ENCODE measurements around the gene ZNF532.
"Not testable (repeated sequence)": the region's sequence is repeated elsewhere in the genome, so short reads cannot be mapped to it uniquely, and the experiment has no call there.

Gene ZNF532

DNA sequence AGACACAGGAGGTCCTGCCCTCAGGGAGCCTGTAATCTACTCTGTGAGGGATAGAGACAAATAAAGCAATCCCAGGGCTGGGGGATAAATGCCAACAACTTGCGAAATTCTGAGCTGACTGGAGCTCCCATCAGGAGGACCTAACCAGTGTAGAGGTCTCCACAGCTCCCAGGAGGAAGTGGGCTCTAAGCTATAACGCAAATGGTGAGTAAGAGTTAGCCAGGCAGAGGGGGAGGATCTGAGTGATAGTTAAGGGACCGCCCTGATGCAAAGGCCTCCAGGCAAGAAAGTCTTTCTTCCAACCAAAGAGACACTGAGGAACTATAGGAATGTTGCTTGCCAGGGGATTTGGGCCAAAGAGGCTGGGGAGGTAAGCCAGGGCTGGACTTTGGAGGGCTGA lies 16.0 kb upstream of the ZNF532 start:
- DNase-seq = no peak

DNA sequence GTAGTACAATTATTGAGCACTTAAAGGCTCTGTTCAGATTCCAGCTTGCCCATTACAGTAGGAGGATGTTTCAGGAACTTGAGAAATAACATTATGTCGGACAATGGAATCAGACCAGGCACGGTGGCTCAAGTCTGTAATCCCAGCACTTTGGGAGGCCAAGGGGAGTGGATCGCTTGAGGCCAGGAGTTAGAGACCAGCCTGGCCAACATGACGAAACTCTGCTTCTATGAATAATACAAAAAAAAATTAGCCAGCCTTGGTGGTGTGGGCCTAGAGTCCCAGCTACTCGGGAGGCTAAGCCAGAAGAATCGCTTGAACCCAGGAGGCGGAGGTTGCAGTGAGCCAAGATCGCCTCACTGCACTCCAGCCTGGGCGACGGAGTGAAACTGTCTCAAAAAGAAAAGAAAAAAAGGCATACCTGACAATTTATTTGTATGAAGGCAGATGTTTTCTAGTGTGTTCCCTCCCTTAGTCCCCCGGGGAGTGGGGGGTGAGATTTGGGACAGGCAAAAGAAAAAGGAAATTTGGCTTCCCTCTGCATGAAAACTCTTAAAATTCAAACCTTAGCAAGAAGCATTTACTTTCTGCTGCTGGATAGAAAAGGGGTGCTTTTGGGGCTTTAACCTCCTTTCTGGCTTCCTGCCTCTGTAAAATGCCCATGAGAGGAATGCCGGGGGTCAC lies 13.7 kb upstream of the ZNF532 start:
- no peak for DNase-seq

GRCh38 chr18:58851856-58852255 lies 12.8 kb upstream of the ZNF532 start:
- no peak for DNase-seq

- no peak for DNase-seq
Observed at GRCh38 chr18:58852629-58853028, 12.0 kb upstream of the ZNF532 start.

DNA sequence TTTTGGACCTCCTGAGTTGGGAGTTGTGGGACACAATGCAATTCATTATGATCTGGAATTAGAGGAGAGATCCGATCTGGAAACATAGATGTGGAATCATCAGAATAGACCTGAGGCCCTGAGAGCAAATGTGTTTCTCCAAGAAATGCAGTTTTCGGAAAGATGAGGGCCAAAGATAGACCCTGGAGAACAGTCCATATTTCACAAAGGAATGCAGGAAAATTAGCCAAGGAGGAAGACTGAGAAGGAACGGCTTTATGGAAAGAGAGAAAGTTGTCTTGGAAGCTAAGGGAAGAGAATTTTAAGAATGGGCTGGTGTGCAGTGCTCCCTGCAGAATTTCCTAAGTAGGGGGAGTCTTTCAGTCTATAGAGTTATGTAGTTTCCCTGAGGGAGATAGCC lies 11.1 kb upstream of the ZNF532 start:
- DNase-seq = no peak

DNA sequence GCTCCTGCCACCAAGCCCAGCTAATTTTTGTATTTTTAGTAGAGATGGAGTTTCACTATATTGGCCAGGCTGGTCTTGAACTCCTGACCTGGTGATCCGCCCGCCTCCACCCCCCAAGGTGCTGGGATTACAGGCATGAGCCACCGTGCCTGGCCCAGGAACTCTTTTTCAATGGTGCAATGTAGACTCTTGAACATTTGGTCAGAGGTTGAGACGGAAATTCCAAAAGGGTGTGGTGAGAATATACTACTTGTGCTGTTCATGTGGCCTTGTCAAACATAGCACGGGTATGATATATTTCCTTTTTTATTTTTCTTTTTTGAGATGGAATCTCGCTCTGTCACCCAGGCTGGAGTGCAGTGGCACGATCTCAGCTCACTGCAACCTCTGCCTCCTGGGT lies 9.2 kb upstream of the ZNF532 start:
- DNase-seq = not testable (repeated sequence)

DNA sequence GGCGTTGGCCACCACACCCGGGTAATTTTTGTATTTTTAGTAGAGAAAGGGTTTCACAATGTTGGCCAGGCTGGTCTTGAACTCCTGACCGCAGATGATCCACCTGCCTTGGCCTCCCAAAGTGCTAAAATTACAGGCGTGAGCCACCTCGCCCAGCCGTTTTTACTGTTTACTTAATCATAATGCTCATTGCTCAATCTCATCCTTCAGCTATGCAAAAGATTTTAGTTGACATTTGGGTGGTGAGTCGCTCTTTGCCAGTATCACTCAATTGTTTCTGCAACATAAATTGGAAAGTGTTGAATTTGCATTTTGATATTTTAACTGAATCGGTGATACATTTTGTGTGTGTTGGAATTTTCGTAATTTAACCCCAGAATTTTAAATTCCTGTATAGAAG lies 7.8 kb upstream of the ZNF532 start:
- DNase-seq = no peak

- no peak for DNase-seq
Observed at GRCh38 chr18:58858591-58859468, 5.8 kb upstream of the ZNF532 start.

DNA sequence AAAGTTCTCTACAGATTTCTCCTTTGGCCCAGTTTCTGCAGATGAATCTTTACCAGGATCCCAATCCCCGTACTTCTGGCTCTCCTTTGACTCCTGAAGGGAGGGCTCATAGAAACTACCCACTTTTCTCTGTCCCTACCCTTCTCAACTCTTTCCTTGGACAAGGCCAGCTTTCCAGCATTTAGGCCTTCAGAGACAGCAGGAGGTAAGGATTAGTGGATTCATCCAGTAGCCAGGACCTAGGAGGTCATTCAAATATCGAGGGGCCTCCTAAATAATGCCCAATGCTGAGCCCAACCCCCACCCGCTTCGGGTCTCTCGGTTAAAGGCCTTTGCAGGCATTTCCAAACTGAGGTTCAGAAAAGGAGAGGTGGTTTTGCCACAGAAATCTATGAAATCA lies 4.8 kb upstream of the ZNF532 start:
- DNase-seq = no peak

- DNase-seq = no peak
Observed at GRCh38 chr18:58860747-58861231, 3.9 kb upstream of the ZNF532 start.

- peak; percentile 9 to 18 for DNase-seq
Observed at GRCh38 chr18:58861353-58861752, 3.3 kb upstream of the ZNF532 start.

GRCh38 chr18:58861861-58862301 lies 2.8 kb upstream of the ZNF532 start:
- DNase-seq = no peak

- no peak for DNase-seq
Observed at GRCh38 chr18:58862356-58862755, 2.3 kb upstream of the ZNF532 start.

DNA sequence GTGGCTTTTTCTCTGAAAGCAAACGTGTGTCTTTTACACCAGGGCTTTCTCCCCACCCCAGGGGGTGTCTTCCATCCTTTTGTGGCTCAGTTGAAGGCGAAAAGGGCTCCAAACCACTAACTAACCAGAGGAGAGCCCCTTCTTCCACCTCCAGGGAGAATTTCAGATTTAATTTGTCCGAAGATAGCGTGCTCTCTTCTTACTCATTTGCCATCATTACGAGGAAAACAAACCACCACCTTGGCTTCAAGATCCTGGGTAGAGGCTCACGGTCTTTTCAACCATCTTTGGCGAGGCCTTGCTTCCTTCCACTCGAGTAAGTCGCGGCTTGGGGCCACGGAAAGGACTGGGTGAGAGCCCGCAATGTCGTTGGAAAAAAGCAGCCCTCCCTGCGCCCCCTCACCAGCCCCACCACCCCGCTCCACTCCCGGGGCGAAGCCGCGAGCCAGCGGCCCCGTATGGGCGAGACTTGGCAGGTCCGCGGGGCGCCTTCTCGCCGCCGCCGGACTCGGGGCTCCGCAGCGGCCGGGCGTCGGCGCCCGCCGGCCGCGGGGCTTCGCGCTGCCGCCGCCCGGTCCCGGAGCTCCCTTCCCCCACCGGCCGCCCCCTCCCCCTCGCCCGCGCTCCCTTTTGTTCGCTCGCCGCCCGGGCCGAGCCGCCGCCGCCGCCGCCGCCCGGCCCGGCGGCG lies 1.7 kb upstream of the ZNF532 start:
- no peak for DNase-seq

- no peak for DNase-seq
Observed at GRCh38 chr18:58863539-58864145, 1.0 kb upstream of the ZNF532 start.

- DNase-seq = peak in 1 of 2 experiments; percentile 74
Observed at GRCh38 chr18:58865033-58865590, 435 bp downstream of the ZNF532 start.

DNA sequence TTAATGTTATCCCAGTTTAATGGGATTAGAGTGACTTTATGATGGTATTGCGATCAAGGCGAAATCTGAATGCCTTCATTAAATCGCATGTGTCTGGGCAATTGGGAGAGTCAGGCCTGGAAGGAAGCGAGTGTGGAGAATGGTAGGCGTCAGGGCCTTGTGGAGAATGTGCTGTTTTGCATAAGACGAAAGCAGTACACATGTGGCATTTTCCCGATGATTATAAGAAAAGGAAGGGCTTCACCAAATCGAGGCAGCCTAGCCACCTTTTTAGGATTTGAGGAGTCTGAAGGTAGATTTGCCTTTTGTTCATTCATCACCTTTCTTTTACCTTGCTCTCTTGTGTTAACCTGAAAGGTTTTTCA lies 1.0 kb downstream of the ZNF532 start:
- DNase-seq = no peak

DNA sequence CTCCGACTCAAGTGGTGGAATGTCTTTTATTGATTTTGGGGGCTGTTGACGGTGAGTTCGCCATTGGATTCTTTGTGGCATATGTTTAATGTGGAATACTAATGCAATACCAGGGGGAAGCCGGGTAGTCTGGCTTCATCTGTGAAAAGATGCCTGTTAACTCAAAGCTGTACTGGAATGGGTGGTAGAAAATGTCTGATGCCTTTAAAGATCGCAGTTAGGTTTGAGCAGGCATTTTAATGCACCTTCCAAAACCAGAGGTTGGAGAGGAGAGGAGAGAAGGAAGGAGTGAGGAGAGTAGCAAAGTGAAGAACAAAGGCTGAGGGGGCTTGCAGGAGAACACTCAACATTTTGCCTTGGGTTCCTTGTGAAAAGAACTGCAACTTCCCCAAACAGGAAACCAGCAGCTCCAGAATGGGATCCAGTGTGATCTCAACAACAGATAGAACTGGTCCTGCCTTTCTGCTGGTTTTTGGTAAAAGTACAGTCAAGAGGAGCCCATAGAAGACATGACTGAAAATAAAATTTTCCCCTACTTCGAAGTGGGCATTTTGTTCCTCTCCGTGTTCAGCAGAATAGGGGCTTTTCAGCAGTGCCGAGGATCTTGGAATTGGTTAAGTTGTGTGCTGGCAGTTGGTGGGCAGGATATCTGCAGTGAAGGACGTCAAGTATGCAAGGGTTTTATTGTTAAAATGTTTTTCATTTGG lies 1.5 kb downstream of the ZNF532 start:
- no peak for DNase-seq

DNA sequence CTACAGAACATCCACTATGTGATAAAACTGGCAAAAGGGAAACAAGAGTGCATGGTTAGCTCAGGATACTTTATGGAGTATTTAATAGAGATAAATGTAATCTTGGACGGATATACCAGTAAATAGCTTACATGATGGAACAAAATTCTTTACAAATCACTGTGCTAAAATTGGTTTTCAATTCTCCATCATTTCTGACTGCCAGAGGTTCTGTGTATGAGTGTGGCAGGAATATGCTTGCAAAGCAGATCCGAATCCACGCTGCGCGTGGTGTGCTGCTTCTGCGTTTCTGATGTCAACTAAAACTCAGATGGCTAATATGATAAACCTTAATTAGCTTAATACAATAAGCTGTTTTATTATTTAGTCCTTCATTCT lies 2.1 kb downstream of the ZNF532 start:
- no peak for DNase-seq

DNA sequence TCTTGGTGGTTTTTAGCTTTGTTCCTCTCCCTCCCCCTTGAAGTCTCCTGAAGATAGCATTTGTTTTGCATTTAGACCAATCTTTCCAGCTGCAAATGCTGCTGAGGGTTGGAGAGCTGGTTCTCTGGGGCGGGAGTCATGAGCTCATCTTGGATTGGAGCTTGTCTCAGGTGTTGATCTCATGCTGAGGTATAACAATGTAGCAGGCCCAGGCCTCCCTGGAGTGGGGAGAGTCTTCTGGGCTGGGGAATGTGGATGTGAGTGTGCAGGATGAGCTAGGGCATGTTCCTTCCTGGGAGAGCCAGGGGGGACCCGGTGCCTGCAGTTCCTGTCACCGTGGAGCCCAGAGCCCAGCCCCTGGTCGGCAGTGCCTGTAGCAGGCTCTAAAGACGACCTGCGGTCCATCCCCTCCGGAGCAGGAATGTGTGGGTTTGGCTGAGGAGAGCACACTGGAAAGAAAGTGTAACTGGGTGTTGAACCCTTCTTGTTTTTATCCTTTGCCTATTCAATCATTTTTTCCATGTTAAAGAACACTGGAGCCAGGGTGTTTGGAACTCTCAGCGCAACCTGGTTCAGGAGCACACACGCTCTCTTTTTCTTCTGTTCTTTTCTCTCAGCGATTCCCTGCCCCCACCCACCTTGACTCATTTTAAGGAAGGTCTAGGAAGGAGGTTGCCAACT lies 2.7 kb downstream of the ZNF532 start:
- no peak for DNase-seq

GRCh38 chr18:58868440-58868839 lies 3.8 kb downstream of the ZNF532 start:
- DNase-seq = no peak

- DNase-seq = no peak
Observed at GRCh38 chr18:58870130-58870529, 5.5 kb downstream of the ZNF532 start.
